Measurements from ENCODE around the gene TMEM164. TPM values are rescaled to one million over a fixed set of nuclear protein-coding genes. Genes with fewer than 3 reads are reported as not detected.

TMEM164 gene
- total RNA-seq, 3 donors from 2014 or later (not counting 1 experiment from before 2014, with no cell fraction given), result 18.9 to 80.6 (median 30.6) TPM

GRCh38 chrX:110086916-110087484, 84.1 kb downstream of the TMEM164 start:
- Mint-ChIP-seq H3K36me3 (no peaks in the 10 kb centered on the region), H3K27me3 (ENCODE audit: low read depth in 2 of 2) (no peaks in the 10 kb centered on the region), H3K4me1 (peaks cover 7 to 38% of the 10 kb centered on the region in 2 donors), H3K9me3 (no peaks in the 10 kb centered on the region), H3K4me3 (no peak overlapping the region), H3K27ac (peak overlapping the region in 1 of 2 donors; percentile 48)
- H3K4me1 ChIP-seq (ENCODE audit: control insufficient read depth, insufficient read depth, low read length), result peaks cover 6% of the 10 kb centered on the region
- TF ChIP-seq CTCF (IDR thresholded peaks at IDR 0.05), result no peak
- ATAC-seq (no peak), DNase-seq (no peak)
- H3K27ac ChIP-seq (ENCODE audit: low read length), result no peak overlapping the region
- intact Hi-C loops (cut with micrococcal nuclease), result no loop called here
- no peak overlapping the region for H3K4me3 ChIP-seq (ENCODE audit: low read length)
- no peaks in the 10 kb centered on the region for H3K27me3 ChIP-seq (ENCODE audit: control insufficient read depth, insufficient read depth, low read length)
- WGBS (ENCODE audit: insufficient coverage), result 96% methylated on average over 2 of the region's 2 CpGs
- no peaks in the 10 kb centered on the region for H3K9me3 ChIP-seq (ENCODE audit: control insufficient read depth, insufficient read depth, low read length)
- no peaks in the 10 kb centered on the region for H3K36me3 ChIP-seq (ENCODE audit: control insufficient read depth, insufficient read depth, low read length)

- DNase-seq (no peak), ATAC-seq (peak in 1 of 3 donors; percentile 53)
- no peak overlapping the region for H3K27ac ChIP-seq (ENCODE audit: low read length)
- H3K36me3 ChIP-seq (ENCODE audit: control insufficient read depth, insufficient read depth, low read length), result no peaks in the 10 kb centered on the region
- H3K4me1 ChIP-seq (ENCODE audit: control insufficient read depth, insufficient read depth, low read length), result peaks cover 6% of the 10 kb centered on the region
- no peak overlapping the region for H3K4me3 Mint-ChIP-seq
- 78% methylated on average over 2 of the region's 4 CpGs for WGBS (ENCODE audit: insufficient coverage)
- H3K36me3 Mint-ChIP-seq, result no peaks in the 10 kb centered on the region
- intact Hi-C loops (cut with micrococcal nuclease), result no loop called here
- H3K4me3 ChIP-seq (ENCODE audit: low read length), result no peak overlapping the region
- H3K27me3 Mint-ChIP-seq (ENCODE audit: low read depth in 2 of 2), result no peaks in the 10 kb centered on the region
- H3K27ac Mint-ChIP-seq, result peak overlapping the region in 1 of 2 donors; percentile 48
- H3K4me1 Mint-ChIP-seq, result peaks cover 7 to 38% of the 10 kb centered on the region in 2 donors
- TF ChIP-seq CTCF (IDR thresholded peaks at IDR 0.05), result no peak
- no peaks in the 10 kb centered on the region for H3K9me3 Mint-ChIP-seq
- no peaks in the 10 kb centered on the region for H3K9me3 ChIP-seq (ENCODE audit: control insufficient read depth, insufficient read depth, low read length)
- no peaks in the 10 kb centered on the region for H3K27me3 ChIP-seq (ENCODE audit: control insufficient read depth, insufficient read depth, low read length)
Measured at GRCh38 chrX:110087485-110088356, 84.8 kb downstream of the TMEM164 start.

GRCh38 chrX:110089656-110090403, 86.9 kb downstream of the TMEM164 start:
- peak in 1 of 3 donors; percentile 50 for ATAC-seq
- intact Hi-C loops (cut with micrococcal nuclease), result no loop called here
- WGBS (ENCODE audit: insufficient coverage), result 14% methylated on average over 1 of the region's 6 CpGs
- Histone ChIP-seq H3K36me3 (ENCODE audit: control insufficient read depth, insufficient read depth, low read length) (no peaks in the 10 kb centered on the region), H3K4me3 (ENCODE audit: low read length) (no peak overlapping the region), H3K9me3 (ENCODE audit: control insufficient read depth, insufficient read depth, low read length) (no peaks in the 10 kb centered on the region), H3K4me1 (ENCODE audit: control insufficient read depth, insufficient read depth, low read length) (peaks cover 6% of the 10 kb centered on the region), H3K27ac (ENCODE audit: low read length) (no peak overlapping the region), H3K27me3 (ENCODE audit: control insufficient read depth, insufficient read depth, low read length) (no peaks in the 10 kb centered on the region)
- DNase-seq, result peak in 1 of 2 donors; percentile 3
- no peak for TF ChIP-seq CTCF (IDR thresholded peaks at IDR 0.05)
- H3K4me3 Mint-ChIP-seq, result no peak overlapping the region
- peaks cover 7 to 43% of the 10 kb centered on the region in 2 donors for H3K4me1 Mint-ChIP-seq
- H3K27ac Mint-ChIP-seq, result no peak overlapping the region
- H3K9me3 Mint-ChIP-seq, result peaks cover 0 to 3% of the 10 kb centered on the region in 2 donors
- no peaks in the 10 kb centered on the region for H3K36me3 Mint-ChIP-seq
- H3K27me3 Mint-ChIP-seq (ENCODE audit: low read depth in 2 of 2), result no peaks in the 10 kb centered on the region
